CD8-positive, alpha-beta memory T cell (primary cell): Measurements from ENCODE around the gene GAA. TPM values are rescaled to one million over a fixed set of nuclear protein-coding genes. Genes with fewer than 3 reads are reported as not detected.

Experiments used
- CTCF ChIA-PET: fragments of 350-600 bp; sonication (Branson Sonifier 250); formaldehyde crosslinking; loops from one replicate; lab custom pipeline; 2021; ENCODE audit warnings: antibody characterized with exemption; lab: Charles Lee
- POLR2A ChIA-PET: fragments of 350-600 bp; sonication (Branson Sonifier 250); formaldehyde crosslinking; loops from one replicate; lab custom pipeline; 2021; ENCODE audit warnings: antibody characterized with exemption; lab: Charles Lee
- DNase-seq, 5 donors: peaks; one replicate each; pipeline versions ENCODE4 v3.0.0 to v3.0.0-alpha.2; 2020 to 2022; ENCODE audit warnings: mixed read lengths in 1 of 5
- H3K27ac ChIP-seq: one replicate; pipeline ENCODE4 v1.7.0; 2013; ENCODE audit warnings: low read depth, mild to moderate bottlenecking, low read length, moderate library complexity
- H3K27me3 ChIP-seq: 2 replicates; pipeline ENCODE4 v1.7.0; 2013; ENCODE audit warnings: low read length, mild to moderate bottlenecking; ENCODE audit not compliant: insufficient read depth, poor library complexity, severe bottlenecking
- H3K36me3 ChIP-seq: 2 replicates; pipeline ENCODE4 v1.7.0; 2013; ENCODE audit warnings: mild to moderate bottlenecking, low read length, moderate library complexity; ENCODE audit not compliant: insufficient read depth
- H3K4me1 ChIP-seq: 2 replicates; pipeline ENCODE4 v1.7.0; 2013; ENCODE audit warnings: mild to moderate bottlenecking, low read length, moderate library complexity; ENCODE audit not compliant: insufficient read depth
- H3K4me3 ChIP-seq: 2 replicates; pipeline ENCODE4 v1.7.0; 2013; ENCODE audit warnings: mild to moderate bottlenecking, low read length
- H3K9me3 ChIP-seq: 2 replicates; pipeline ENCODE4 v1.7.0; 2013; ENCODE audit warnings: mild to moderate bottlenecking, low read length
- H3K27ac Mint-ChIP-seq, 8 donors: one replicate each; pipeline ENCODE4 v1.8.0; 2020 to 2021; ENCODE audit warnings: mixed read lengths in 8 of 8, mild to moderate bottlenecking in 6 of 8, inconsistent platforms in 3 of 8, moderate library complexity in 3 of 8
- H3K27me3 Mint-ChIP-seq, 2 donors: one replicate each; pipeline ENCODE4 v1.8.0; 2020 to 2021; ENCODE audit warnings: mixed read lengths in 2 of 2, mild to moderate bottlenecking in 1 of 2, moderate library complexity in 1 of 2
- H3K36me3 Mint-ChIP-seq, 3 donors: one replicate each; pipeline ENCODE4 v1.8.0; 2020 to 2021; ENCODE audit warnings: mixed read lengths in 3 of 3, inconsistent platforms in 1 of 3, mild to moderate bottlenecking in 1 of 3
- H3K4me1 Mint-ChIP-seq, 3 donors: one replicate each; pipeline ENCODE4 v1.8.0; 2020 to 2021; ENCODE audit warnings: mixed read lengths in 3 of 3, inconsistent platforms in 1 of 3, mild to moderate bottlenecking in 1 of 3
- H3K4me3 Mint-ChIP-seq, 7 donors: one replicate each; pipeline ENCODE4 v1.8.0; 2020 to 2021; ENCODE audit warnings: mixed read lengths in 7 of 7, mild to moderate bottlenecking in 6 of 7, moderate library complexity in 4 of 7, inconsistent platforms in 2 of 7
- H3K9me3 Mint-ChIP-seq, 5 donors: one replicate each; pipeline ENCODE4 v1.8.0; 2020 to 2022; ENCODE audit warnings: mixed read lengths in 5 of 5, mild to moderate bottlenecking in 3 of 5, moderate library complexity in 2 of 5, inconsistent platforms in 1 of 5
- polyA plus RNA-seq: library from polyadenylated mRNA; unstranded; fragments of 300-500 nt; fragmentation: Illumina TruSeq; gene quantifications from one replicate; pipeline ENCODE4 v1.2.3, GENCODE V29; 2021
- total RNA-seq, 2 experiments: library from RNA; stranded (reverse); gene quantifications; one replicate each; pipeline ENCODE4 v1.2.3, GENCODE V29; 2021

The GAA gene
- total and polyA plus RNA-seq, 3 experiments from 2014 or later, result 13.7 to 31.0 (median 30.5) TPM

GRCh38 chr17:80111702-80112470 is 10.5 kb downstream of the GAA start:
- H3K4me3 ChIP-seq, result no peak overlapping the region
- CTCF ChIA-PET, result no interaction called here
- peaks cover 0 to 5% (median 0%) of the 10 kb centered on the region in 3 donors for H3K36me3 Mint-ChIP-seq
- POLR2A ChIA-PET, result no interaction called here
- H3K27ac Mint-ChIP-seq, result peak overlapping the region in 1 of 8 donors; percentile 52
- no peaks in the 10 kb centered on the region for H3K9me3 ChIP-seq
- no peak overlapping the region for H3K27ac ChIP-seq
- peaks cover 0 to 8% (median 0%) of the 10 kb centered on the region in 3 donors for H3K4me1 Mint-ChIP-seq
- no peak overlapping the region for H3K4me3 Mint-ChIP-seq
- H3K27me3 ChIP-seq, result no peaks in the 10 kb centered on the region
- H3K9me3 Mint-ChIP-seq, result peaks cover 0 to 3% (median 0%) of the 10 kb centered on the region in 5 donors
- H3K4me1 ChIP-seq, result no peaks in the 10 kb centered on the region
- DNase-seq, result no peak
- no peaks in the 10 kb centered on the region for H3K27me3 Mint-ChIP-seq
- H3K36me3 ChIP-seq, result no peaks in the 10 kb centered on the region

DNA sequence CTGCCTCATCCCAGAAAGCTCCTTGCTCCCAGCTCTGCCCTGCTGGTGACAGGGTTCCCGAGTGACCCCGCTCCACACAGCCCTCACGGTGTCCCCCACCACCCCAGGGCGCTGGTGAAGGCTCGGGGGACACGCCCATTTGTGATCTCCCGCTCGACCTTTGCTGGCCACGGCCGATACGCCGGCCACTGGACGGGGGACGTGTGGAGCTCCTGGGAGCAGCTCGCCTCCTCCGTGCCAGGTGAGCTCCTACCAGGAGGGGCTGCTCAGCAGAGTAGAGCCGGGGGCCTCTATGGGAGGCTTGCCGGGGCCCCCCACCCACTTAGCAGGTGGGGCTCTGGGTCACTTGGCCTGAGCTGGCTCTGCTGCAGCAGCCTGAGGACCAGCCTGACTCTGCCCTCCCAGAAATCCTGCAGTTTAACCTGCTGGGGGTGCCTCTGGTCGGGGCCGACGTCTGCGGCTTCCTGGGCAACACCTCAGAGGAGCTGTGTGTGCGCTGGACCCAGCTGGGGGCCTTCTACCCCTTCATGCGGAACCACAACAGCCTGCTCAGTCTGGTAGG is 11.2 kb downstream of the GAA start:
- Mint-ChIP-seq H3K4me3 (no peak overlapping the region), H3K27me3 (no peaks in the 10 kb centered on the region), H3K4me1 (peaks cover 0 to 8% (median 0%) of the 10 kb centered on the region in 3 donors), H3K9me3 (peaks cover 0 to 3% (median 0%) of the 10 kb centered on the region in 5 donors), H3K27ac (no peak overlapping the region), H3K36me3 (peaks cover 0 to 5% (median 0%) of the 10 kb centered on the region in 3 donors)
- no peak for DNase-seq
- no peak overlapping the region for H3K27ac ChIP-seq
- H3K27me3 ChIP-seq, result no peaks in the 10 kb centered on the region
- POLR2A ChIA-PET, result no interaction called here
- H3K4me3 ChIP-seq, result no peak overlapping the region
- CTCF ChIA-PET, result no interaction called here
- H3K36me3 ChIP-seq, result no peaks in the 10 kb centered on the region
- H3K4me1 ChIP-seq, result no peaks in the 10 kb centered on the region
- H3K9me3 ChIP-seq, result no peaks in the 10 kb centered on the region

DNA sequence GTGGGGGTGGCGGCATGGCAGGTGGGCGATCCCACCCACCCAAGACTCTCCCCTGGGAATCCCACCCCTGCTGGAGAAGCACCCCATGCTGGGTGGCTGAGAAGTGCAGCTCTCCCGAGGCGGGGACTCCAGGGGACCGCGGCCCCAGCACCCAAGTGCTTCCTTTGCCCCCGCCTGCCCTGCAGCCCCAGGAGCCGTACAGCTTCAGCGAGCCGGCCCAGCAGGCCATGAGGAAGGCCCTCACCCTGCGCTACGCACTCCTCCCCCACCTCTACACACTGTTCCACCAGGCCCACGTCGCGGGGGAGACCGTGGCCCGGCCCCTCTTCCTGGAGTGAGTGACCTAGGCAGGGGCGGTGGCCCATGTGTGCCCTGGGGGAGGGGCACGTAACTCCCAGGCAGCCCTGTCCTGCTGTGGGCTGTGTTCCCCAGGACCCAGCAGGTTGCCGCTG is 11.7 kb downstream of the GAA start:
- H3K9me3 Mint-ChIP-seq, result peaks cover 0 to 3% (median 0%) of the 10 kb centered on the region in 5 donors
- no peak for DNase-seq
- Histone ChIP-seq H3K27ac (no peak overlapping the region), H3K27me3 (no peaks in the 10 kb centered on the region), H3K4me3 (no peak overlapping the region), H3K9me3 (no peaks in the 10 kb centered on the region), H3K36me3 (no peaks in the 10 kb centered on the region), H3K4me1 (no peaks in the 10 kb centered on the region)
- H3K27me3 Mint-ChIP-seq, result no peaks in the 10 kb centered on the region
- no peak overlapping the region for H3K27ac Mint-ChIP-seq
- peaks cover 0 to 4% (median 0%) of the 10 kb centered on the region in 3 donors for H3K36me3 Mint-ChIP-seq
- H3K4me1 Mint-ChIP-seq, result peaks cover 0 to 8% (median 0%) of the 10 kb centered on the region in 3 donors
- no peak overlapping the region for H3K4me3 Mint-ChIP-seq
- CTCF ChIA-PET, result no interaction called here
- POLR2A ChIA-PET, result no interaction called here

- no peak overlapping the region for H3K4me3 ChIP-seq
- no peaks in the 10 kb centered on the region for H3K36me3 ChIP-seq
- Mint-ChIP-seq H3K27me3 (no peaks in the 10 kb centered on the region), H3K27ac (peak overlapping the region in 1 of 8 donors; percentile 3), H3K4me3 (no peak overlapping the region), H3K9me3 (peaks cover 0 to 3% (median 0%) of the 10 kb centered on the region in 5 donors), H3K4me1 (peaks cover 0 to 8% (median 0%) of the 10 kb centered on the region in 3 donors), H3K36me3 (no peaks in the 10 kb centered on the region)
- DNase-seq, result no peak
- POLR2A ChIA-PET, result no interaction called here
- H3K4me1 ChIP-seq, result no peaks in the 10 kb centered on the region
- H3K9me3 ChIP-seq, result no peaks in the 10 kb centered on the region
- H3K27me3 ChIP-seq, result no peaks in the 10 kb centered on the region
- H3K27ac ChIP-seq, result no peak overlapping the region
- CTCF ChIA-PET, result interaction anchor here (1.0 kb wide), 2 partner anchors 10 to 13 kb away, joined by 3 read pairs; partner anchors contain the start of gene GAA
Measured at GRCh38 chr17:80114758-80115157, 13.4 kb downstream of the GAA start.

DNA sequence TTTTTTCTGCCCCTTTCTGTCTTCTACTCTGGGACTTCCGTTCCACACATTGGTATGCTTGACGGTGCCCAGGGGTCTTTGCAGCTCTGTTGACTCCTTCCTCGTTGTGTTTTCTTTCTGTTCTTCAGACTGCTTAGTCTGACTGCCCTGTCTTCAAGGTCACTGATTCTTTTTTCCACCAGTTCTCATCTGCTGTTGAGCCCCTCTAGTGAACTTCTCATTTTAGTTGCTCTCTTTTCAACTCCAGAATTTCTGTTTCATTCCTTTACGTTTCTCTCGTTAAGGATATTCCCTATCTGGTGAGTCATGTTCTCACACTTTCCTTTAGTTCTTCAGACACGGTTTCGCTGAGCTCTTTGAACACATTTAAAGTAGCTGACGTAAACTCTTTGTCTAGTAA is 13.8 kb downstream of the GAA start:
- H3K36me3 ChIP-seq, result no peaks in the 10 kb centered on the region
- H3K27ac Mint-ChIP-seq, result peak overlapping the region in 3 of 8 donors; percentile 3 to 13 (median 13)
- H3K9me3 Mint-ChIP-seq, result peaks cover 0 to 3% (median 0%) of the 10 kb centered on the region in 5 donors
- H3K4me1 Mint-ChIP-seq, result peaks cover 0 to 8% (median 0%) of the 10 kb centered on the region in 3 donors
- POLR2A ChIA-PET, result no interaction called here
- H3K4me3 ChIP-seq, result no peak overlapping the region
- no peaks in the 10 kb centered on the region for H3K9me3 ChIP-seq
- CTCF ChIA-PET, result interaction anchor here (0.7 to 1.0 kb wide), 3 partner anchors 10 to 33 kb away, joined by 3 read pairs; partner anchors contain the start of gene GAA
- no peak for DNase-seq
- H3K27me3 Mint-ChIP-seq, result no peaks in the 10 kb centered on the region
- no peak overlapping the region for H3K27ac ChIP-seq
- H3K27me3 ChIP-seq, result no peaks in the 10 kb centered on the region
- no peaks in the 10 kb centered on the region for H3K36me3 Mint-ChIP-seq
- H3K4me3 Mint-ChIP-seq, result no peak overlapping the region
- H3K4me1 ChIP-seq, result no peaks in the 10 kb centered on the region

GRCh38 chr17:80116276-80116920 is 15.0 kb downstream of the GAA start:
- POLR2A ChIA-PET, result no interaction called here
- no peaks in the 10 kb centered on the region for H3K27me3 Mint-ChIP-seq
- no peak for DNase-seq
- H3K4me3 Mint-ChIP-seq, result no peak overlapping the region
- H3K36me3 Mint-ChIP-seq, result no peaks in the 10 kb centered on the region
- H3K27ac ChIP-seq, result no peak overlapping the region
- no peaks in the 10 kb centered on the region for H3K4me1 ChIP-seq
- no peaks in the 10 kb centered on the region for H3K9me3 ChIP-seq
- H3K4me1 Mint-ChIP-seq, result peaks cover 0 to 8% (median 0%) of the 10 kb centered on the region in 3 donors
- H3K4me3 ChIP-seq, result no peak overlapping the region
- H3K9me3 Mint-ChIP-seq, result peaks cover 0 to 3% (median 0%) of the 10 kb centered on the region in 5 donors
- CTCF ChIA-PET, result no interaction called here
- H3K27ac Mint-ChIP-seq, result peak overlapping the region in 2 of 8 donors; percentile 24 to 63
- no peaks in the 10 kb centered on the region for H3K27me3 ChIP-seq
- H3K36me3 ChIP-seq, result no peaks in the 10 kb centered on the region

- DNase-seq, result no peak
- ChIA-PET POLR2A (no interaction called here), CTCF (no interaction called here)
- H3K4me1 ChIP-seq, result no peaks in the 10 kb centered on the region
- no peaks in the 10 kb centered on the region for H3K36me3 ChIP-seq
- no peak overlapping the region for H3K27ac ChIP-seq
- peaks cover 0 to 8% (median 0%) of the 10 kb centered on the region in 3 donors for H3K4me1 Mint-ChIP-seq
- no peaks in the 10 kb centered on the region for H3K27me3 ChIP-seq
- no peaks in the 10 kb centered on the region for H3K36me3 Mint-ChIP-seq
- peaks cover 0 to 3% (median 0%) of the 10 kb centered on the region in 5 donors for H3K9me3 Mint-ChIP-seq
- no peak overlapping the region for H3K4me3 ChIP-seq
- no peaks in the 10 kb centered on the region for H3K27me3 Mint-ChIP-seq
- H3K9me3 ChIP-seq, result no peaks in the 10 kb centered on the region
- H3K4me3 Mint-ChIP-seq, result no peak overlapping the region
- H3K27ac Mint-ChIP-seq, result peak overlapping the region in 1 of 8 donors; percentile 63
Measured at GRCh38 chr17:80116921-80117380, 15.6 kb downstream of the GAA start.
